ENCODE data around the gene FER.
"Not testable (repeated sequence)": the region's sequence is repeated elsewhere in the genome, so short reads cannot be mapped to it uniquely, and the experiment has no call there.

The FER gene

GRCh38 chr5:108747774-108748400 is at the start of gene FER:
Gene FER (plus strand): TSS chr5:108747897. CDS start chr5:108798183, 50,286 bp downstream.
- peak; percentile 54 for DNase-seq (ENCODE audit: low spot score)

GRCh38 chr5:108700388-108700787 is 47.3 kb upstream of the FER start:
- not testable (repeated sequence) for DNase-seq (ENCODE audit: low spot score)

GRCh38 chr5:108700930-108701329 is 46.8 kb upstream of the FER start:
- DNase-seq (ENCODE audit: low spot score), result no peak

- no peak for DNase-seq (ENCODE audit: low spot score)
These were observed 45.2 kb upstream of the FER start for GRCh38 chr5:108702546-108702945.

- no peak for DNase-seq (ENCODE audit: low spot score)
These were observed 44.4 kb upstream of the FER start for GRCh38 chr5:108703313-108703712.

- no peak for DNase-seq (ENCODE audit: low spot score)
These were observed 40.6 kb upstream of the FER start for GRCh38 chr5:108707141-108707540.

GRCh38 chr5:108711898-108712297 is 35.8 kb upstream of the FER start:
- no peak for DNase-seq (ENCODE audit: low spot score)

GRCh38 chr5:108715408-108715807 is 32.3 kb upstream of the FER start:
- no peak for DNase-seq (ENCODE audit: low spot score)

- no peak for DNase-seq (ENCODE audit: low spot score)
These were observed 27.3 kb upstream of the FER start for GRCh38 chr5:108720391-108720790.

- no peak for DNase-seq (ENCODE audit: low spot score)
These were observed 21.1 kb upstream of the FER start for GRCh38 chr5:108726446-108727235.

GRCh38 chr5:108727236-108727650 is 20.5 kb upstream of the FER start:
- DNase-seq (ENCODE audit: low spot score), result peak; percentile 9

- DNase-seq (ENCODE audit: low spot score), result peak; percentile 77
These were observed 19.8 kb upstream of the FER start for GRCh38 chr5:108727651-108728565.

- DNase-seq (ENCODE audit: low spot score), result no peak
These were observed 19.0 kb upstream of the FER start for GRCh38 chr5:108728566-108729241.

- no peak for DNase-seq (ENCODE audit: low spot score)
These were observed 18.5 kb upstream of the FER start for GRCh38 chr5:108729242-108729615.

GRCh38 chr5:108730617-108731340 is 16.9 kb upstream of the FER start:
- DNase-seq (ENCODE audit: low spot score), result no peak

- no peak for DNase-seq (ENCODE audit: low spot score)
These were observed 11.9 kb upstream of the FER start for GRCh38 chr5:108735790-108736189.

GRCh38 chr5:108736855-108737254 is 10.8 kb upstream of the FER start:
- DNase-seq (ENCODE audit: low spot score), result no peak

- DNase-seq (ENCODE audit: low spot score), result no peak
These were observed 8.3 kb upstream of the FER start for GRCh38 chr5:108739376-108739775.

GRCh38 chr5:108739906-108740305 is 7.8 kb upstream of the FER start:
- DNase-seq (ENCODE audit: low spot score), result no peak

- DNase-seq (ENCODE audit: low spot score), result no peak
These were observed 4.4 kb upstream of the FER start for GRCh38 chr5:108743319-108743718.

GRCh38 chr5:108743846-108744245 is 3.9 kb upstream of the FER start:
- DNase-seq (ENCODE audit: low spot score), result no peak
